Lower leg skin (tissue), 3 donors: ENCODE results near the gene SLIT3.

ENCODE experiments used
- POLR2A ChIP-seq, 2 donors: fragments of 450-650 bp; IDR thresholded peaks; one replicate each; pipeline ENCODE4 v1.6.1; 2016 to 2017; ENCODE audit warnings: antibody characterized with exemption in 2 of 2, mild to moderate bottlenecking in 1 of 2, moderate library complexity in 1 of 2
- TF ChIP-seq, protein P1 (sequence below), 3 donors: fragments of 450-650 bp; IDR thresholded peaks; one replicate each; pipeline ENCODE4 v1.5.1; 2016; ENCODE audit warnings: antibody characterized with exemption in 3 of 3, mild to moderate bottlenecking in 3 of 3, moderate library complexity in 2 of 3

- TF ChIP-seq, protein P1, sequence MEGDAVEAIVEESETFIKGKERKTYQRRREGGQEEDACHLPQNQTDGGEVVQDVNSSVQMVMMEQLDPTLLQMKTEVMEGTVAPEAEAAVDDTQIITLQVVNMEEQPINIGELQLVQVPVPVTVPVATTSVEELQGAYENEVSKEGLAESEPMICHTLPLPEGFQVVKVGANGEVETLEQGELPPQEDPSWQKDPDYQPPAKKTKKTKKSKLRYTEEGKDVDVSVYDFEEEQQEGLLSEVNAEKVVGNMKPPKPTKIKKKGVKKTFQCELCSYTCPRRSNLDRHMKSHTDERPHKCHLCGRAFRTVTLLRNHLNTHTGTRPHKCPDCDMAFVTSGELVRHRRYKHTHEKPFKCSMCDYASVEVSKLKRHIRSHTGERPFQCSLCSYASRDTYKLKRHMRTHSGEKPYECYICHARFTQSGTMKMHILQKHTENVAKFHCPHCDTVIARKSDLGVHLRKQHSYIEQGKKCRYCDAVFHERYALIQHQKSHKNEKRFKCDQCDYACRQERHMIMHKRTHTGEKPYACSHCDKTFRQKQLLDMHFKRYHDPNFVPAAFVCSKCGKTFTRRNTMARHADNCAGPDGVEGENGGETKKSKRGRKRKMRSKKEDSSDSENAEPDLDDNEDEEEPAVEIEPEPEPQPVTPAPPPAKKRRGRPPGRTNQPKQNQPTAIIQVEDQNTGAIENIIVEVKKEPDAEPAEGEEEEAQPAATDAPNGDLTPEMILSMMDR (IDR thresholded peaks at IDR 0.05) = no peak
- TF ChIP-seq POLR2A (IDR thresholded peaks at IDR 0.05) = no peak
These were observed 39.9 kb downstream of the SLIT3 start for GRCh38 chr5:169260896-169261569.
